HG02840 (cell line): ENCODE results near the gene KRIT1.

Experiments used
- ATAC-seq: cut with Tn5 transposase; IDR thresholded peaks from one replicate; pipeline ENCODE4 v1.9.1; 2021; ENCODE audit warnings: mild to moderate bottlenecking, moderate library complexity, moderate number of reproducible peaks; ENCODE audit not compliant: unreplicated experiment, low FRiP score

Gene KRIT1

GRCh38 chr7:92158660-92159575 is 86.8 kb downstream of the KRIT1 start:
- no peak for ATAC-seq

GRCh38 chr7:92156990-92157389 is 88.7 kb downstream of the KRIT1 start:
- no peak for ATAC-seq

GRCh38 chr7:92155108-92155739 is 90.5 kb downstream of the KRIT1 start:
- ATAC-seq = no peak

- no peak for ATAC-seq
Measured at GRCh38 chr7:92150450-92151017, 95.2 kb downstream of the KRIT1 start.

GRCh38 chr7:92149736-92150239 is 95.9 kb downstream of the KRIT1 start:
- ATAC-seq = no peak
